Small intestine (tissue), 7 donors: ENCODE results near the gene TMEM164. TPM values are rescaled to one million over a fixed set of nuclear protein-coding genes. Genes with fewer than 3 reads are reported as not detected.
A peak's percentile ranks its signal among the peaks of the same experiment; 100 is the strongest.

Experiments
- DNase-seq, 2 donors: peaks; one replicate each; pipeline versions ENCODE4 v3.0.0 to v3.0.0-alpha.2; 2013
- FAIRE-seq: peaks from 2 replicates; lab custom pipeline; 2012; peaks lifted over from hg19 to GRCh38; lab: Jason Lieb, UNC
- H3K27ac ChIP-seq, 3 donors: one replicate each; pipeline ENCODE4 v1.5.1; 2013; ENCODE audit warnings: low read length in 2 of 3, mild to moderate bottlenecking in 2 of 3, control low read depth in 1 of 3, inconsistent platforms in 1 of 3, low read depth in 1 of 3, moderate library complexity in 1 of 3
- H3K27me3 ChIP-seq, 3 donors: one replicate each; pipeline ENCODE4 v1.6.1; 2013; ENCODE audit warnings: low read length in 3 of 3, inconsistent platforms in 1 of 3; ENCODE audit not compliant: control insufficient read depth in 3 of 3, insufficient read depth in 3 of 3
- H3K36me3 ChIP-seq, 3 donors: one replicate each; pipeline ENCODE4 v1.6.1; 2013; ENCODE audit warnings: low read length in 3 of 3, inconsistent platforms in 1 of 3, low read depth in 1 of 3, mild to moderate bottlenecking in 1 of 3, moderate library complexity in 1 of 3; ENCODE audit not compliant: control insufficient read depth in 3 of 3, insufficient read depth in 2 of 3
- H3K4me1 ChIP-seq, 3 donors: one replicate each; pipeline ENCODE4 v1.6.1; 2013; ENCODE audit warnings: low read length in 2 of 3, inconsistent platforms in 1 of 3, low read depth in 1 of 3, mild to moderate bottlenecking in 1 of 3, moderate library complexity in 1 of 3; ENCODE audit not compliant: control insufficient read depth in 3 of 3, insufficient read depth in 2 of 3
- H3K4me3 ChIP-seq, 3 donors: one replicate each; pipeline ENCODE4 v1.5.1; 2013; ENCODE audit warnings: low read length in 3 of 3, control low read depth in 1 of 3, inconsistent platforms in 1 of 3, low read depth in 1 of 3, mild to moderate bottlenecking in 1 of 3, moderate library complexity in 1 of 3
- H3K9me3 ChIP-seq, 2 donors: one replicate each; pipeline ENCODE4 v1.6.1; 2013; ENCODE audit warnings: low read depth in 1 of 2, low read length in 1 of 2; ENCODE audit not compliant: control insufficient read depth in 2 of 2, insufficient read depth in 1 of 2
- WGBS, 3 donors: extraction: QIAGEN DNeasy Blood & Tissue Kit; methylation state at CpG; one replicate each; pipeline ENCODE4 v1.1.7; 2013; 5-methylcytosine and 5-hydroxymethylcytosine counted together
- polyA plus RNA-seq, 4 donors: library from polyadenylated mRNA; stranded (reverse) in 3 of 4; unstranded in 1 of 4; fragments of 200-250 nt in 3 of 4; fragments of 120-200 nt in 1 of 4; gene quantifications; one replicate each; pipeline versions ENCODE4 v1.2.1 to v1.2.3, GENCODE V29; 2013
- donor health status: healthy with polysubstance abuse.
- donor health status: control.
- donor health status: control.
- donor health status: Bipolar disorder and iron deficiency.
- donor health status: healthy.

Gene TMEM164
- polyA plus RNA-seq, 4 donors, result 17.0 to 64.6 (median 22.2) TPM

GRCh38 chrX:110108381-110108821, 105.5 kb downstream of the TMEM164 start:
- Histone ChIP-seq H3K36me3 (peaks cover 0 to 8% (median 0%) of the 10 kb centered on the region in 3 donors), H3K4me1 (no peaks in the 10 kb centered on the region), H3K27ac (no peak overlapping the region), H3K4me3 (no peak overlapping the region), H3K9me3 (no peaks in the 10 kb centered on the region), H3K27me3 (no peaks in the 10 kb centered on the region)
- 59 to 84% (median 78%) methylated on average over 3 of the region's 3 CpGs for WGBS, 3 donors
- no peak for DNase-seq
- FAIRE-seq, result no peak

- H3K4me3 ChIP-seq, result no peak overlapping the region
- peak overlapping the region in 1 of 3 donors; percentile 45 for H3K27ac ChIP-seq
- 73 to 94% (median 74%) methylated on average over 4 of the region's 4 CpGs for WGBS, 3 donors
- DNase-seq (no peak), FAIRE-seq (no peak)
- peaks cover 0 to 13% (median 0%) of the 10 kb centered on the region in 3 donors for H3K4me1 ChIP-seq
- peaks cover 0 to 4% (median 0%) of the 10 kb centered on the region in 3 donors for H3K36me3 ChIP-seq
- no peaks in the 10 kb centered on the region for H3K27me3 ChIP-seq
- H3K9me3 ChIP-seq, result no peaks in the 10 kb centered on the region
Observed at GRCh38 chrX:110114260-110114776, 111.4 kb downstream of the TMEM164 start.

- H3K4me3 ChIP-seq, result no peak overlapping the region
- H3K36me3 ChIP-seq, result no peaks in the 10 kb centered on the region
- H3K27ac ChIP-seq, result peak overlapping the region in 1 of 3 donors; percentile 74
- peaks cover 0 to 16% (median 0%) of the 10 kb centered on the region in 3 donors for H3K4me1 ChIP-seq
- H3K27me3 ChIP-seq, result no peaks in the 10 kb centered on the region
- WGBS, 3 donors, result 61 to 88% (median 70%) methylated on average over 4 of the region's 4 CpGs
- FAIRE-seq (no peak), DNase-seq (peak; percentile 38 to 55)
- no peaks in the 10 kb centered on the region for H3K9me3 ChIP-seq
Observed at GRCh38 chrX:110116066-110116980, 113.4 kb downstream of the TMEM164 start.

- no peaks in the 10 kb centered on the region for H3K36me3 ChIP-seq
- H3K27ac ChIP-seq, result peak overlapping the region in 1 of 3 donors; percentile 28
- no peak overlapping the region for H3K4me3 ChIP-seq
- FAIRE-seq (no peak), DNase-seq (peak; percentile 48 to 83)
- peaks cover 0 to 17% (median 0%) of the 10 kb centered on the region in 3 donors for H3K4me1 ChIP-seq
- H3K9me3 ChIP-seq, result no peaks in the 10 kb centered on the region
- 48 to 66% (median 59%) methylated on average over 4 of the region's 4 CpGs for WGBS, 3 donors
- H3K27me3 ChIP-seq, result no peaks in the 10 kb centered on the region
Observed at GRCh38 chrX:110118530-110118929, 115.6 kb downstream of the TMEM164 start.

GRCh38 chrX:110119480-110119879, 116.6 kb downstream of the TMEM164 start:
- no peak for DNase-seq
- Histone ChIP-seq H3K36me3 (no peaks in the 10 kb centered on the region), H3K4me1 (peaks cover 0 to 21% (median 0%) of the 10 kb centered on the region in 3 donors), H3K4me3 (no peak overlapping the region), H3K27ac (no peak overlapping the region), H3K27me3 (no peaks in the 10 kb centered on the region), H3K9me3 (no peaks in the 10 kb centered on the region)
- 61 to 77% (median 64%) methylated on average over 2 of the region's 2 CpGs for whole genome bisulfite sequencing, 3 donors
- no peak for FAIRE-seq

- Histone ChIP-seq H3K9me3 (no peaks in the 10 kb centered on the region), H3K27ac (peak overlapping the region in 1 of 3 donors; percentile 35), H3K4me1 (peaks cover 0 to 21% (median 0%) of the 10 kb centered on the region in 3 donors), H3K27me3 (no peaks in the 10 kb centered on the region), H3K36me3 (no peaks in the 10 kb centered on the region), H3K4me3 (no peak overlapping the region)
- DNase-seq (no peak), FAIRE-seq (no peak)
- 47 to 65% (median 57%) methylated on average over 2 of the region's 2 CpGs for WGBS, 3 donors
Observed at GRCh38 chrX:110120025-110120424, 117.1 kb downstream of the TMEM164 start.

GRCh38 chrX:110123331-110123782, 120.4 kb downstream of the TMEM164 start:
- Histone ChIP-seq H3K4me1 (peaks cover 0 to 8% (median 0%) of the 10 kb centered on the region in 3 donors), H3K27ac (peak overlapping the region in 1 of 3 donors; percentile 54), H3K9me3 (no peaks in the 10 kb centered on the region), H3K27me3 (no peaks in the 10 kb centered on the region), H3K36me3 (peaks cover 0 to 3% (median 0%) of the 10 kb centered on the region in 3 donors), H3K4me3 (no peak overlapping the region)
- FAIRE-seq (no peak), DNase-seq (peak; percentile 68 to 76)
- 37 to 76% (median 58%) methylated on average over 3 of the region's 3 CpGs for WGBS, 3 donors

GRCh38 chrX:110125446-110126162, 122.7 kb downstream of the TMEM164 start:
- peaks cover 0 to 3% (median 0%) of the 10 kb centered on the region in 3 donors for H3K36me3 ChIP-seq
- H3K9me3 ChIP-seq, result no peaks in the 10 kb centered on the region
- H3K27ac ChIP-seq, result no peak overlapping the region
- H3K4me3 ChIP-seq, result no peak overlapping the region
- DNase-seq (peak in 1 of 2 donors; percentile 11), FAIRE-seq (no peak)
- H3K4me1 ChIP-seq, result peaks cover 0 to 5% (median 0%) of the 10 kb centered on the region in 3 donors
- H3K27me3 ChIP-seq, result no peaks in the 10 kb centered on the region
- 54 to 79% (median 79%) methylated on average over 9 of the region's 9 CpGs for WGBS, 3 donors
